NCI-H2107 treated with DMSO at 0.1 percent for 48 hours (cell line): Measurements from ENCODE around the gene ATOH7.
"Not testable (repeated sequence)": the region's sequence is repeated elsewhere in the genome, so short reads cannot be mapped to it uniquely, and the experiment has no call there.

ENCODE experiments used
- DNase-seq: peaks from one replicate; lab custom pipeline; 2025; ENCODE audit not compliant: unreplicated experiment; lab: John Stamatoyannopoulos, UW

ATOH7 gene

DNA sequence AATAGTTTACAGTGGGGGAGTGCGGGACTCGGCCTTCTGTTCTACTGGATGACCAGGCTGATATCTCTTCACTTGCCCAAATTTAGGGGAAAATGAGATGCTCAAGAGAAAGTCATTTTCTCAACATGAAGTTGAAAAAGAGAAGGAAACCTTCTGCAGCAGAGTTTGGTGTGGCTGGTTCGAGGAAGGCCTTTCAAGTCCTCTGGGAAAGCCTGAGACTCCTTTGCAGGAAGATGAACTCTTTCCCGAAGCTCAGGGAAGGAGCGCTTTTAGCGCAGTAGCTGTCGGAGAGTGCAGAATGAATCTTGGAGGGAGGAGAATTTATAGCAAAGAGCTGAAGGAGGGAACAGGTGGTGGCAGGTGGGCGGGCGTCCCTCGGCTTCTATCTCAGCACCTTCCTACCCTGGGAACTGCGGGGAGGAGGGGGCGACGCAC, at the start of gene ATOH7:
ATOH7 (minus strand) TSS at position 297 of the 435 bp plus-strand sequence. CDS start 436 bp downstream, outside the sequence.
- no peak for DNase-seq

DNA sequence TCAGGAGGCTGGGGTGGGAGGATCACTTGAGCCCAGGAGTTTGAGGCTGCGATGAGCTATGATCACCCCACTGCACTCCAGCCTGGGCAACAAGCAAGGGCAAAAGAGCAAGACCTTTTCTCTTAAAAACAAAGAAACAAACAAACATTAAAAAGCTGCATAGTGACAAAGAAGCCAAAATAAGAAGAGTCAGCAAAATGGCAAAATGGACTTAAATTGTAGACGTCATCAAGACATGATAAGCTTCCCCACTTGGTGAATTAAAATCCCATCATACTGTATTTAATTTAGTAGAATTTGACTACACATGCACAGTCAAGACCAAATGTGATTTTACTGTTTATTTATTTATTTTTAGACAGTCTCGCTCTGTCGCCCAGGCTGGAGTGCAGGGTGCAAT, 48.8 kb upstream of the ATOH7 start:
- DNase-seq = no peak

DNA sequence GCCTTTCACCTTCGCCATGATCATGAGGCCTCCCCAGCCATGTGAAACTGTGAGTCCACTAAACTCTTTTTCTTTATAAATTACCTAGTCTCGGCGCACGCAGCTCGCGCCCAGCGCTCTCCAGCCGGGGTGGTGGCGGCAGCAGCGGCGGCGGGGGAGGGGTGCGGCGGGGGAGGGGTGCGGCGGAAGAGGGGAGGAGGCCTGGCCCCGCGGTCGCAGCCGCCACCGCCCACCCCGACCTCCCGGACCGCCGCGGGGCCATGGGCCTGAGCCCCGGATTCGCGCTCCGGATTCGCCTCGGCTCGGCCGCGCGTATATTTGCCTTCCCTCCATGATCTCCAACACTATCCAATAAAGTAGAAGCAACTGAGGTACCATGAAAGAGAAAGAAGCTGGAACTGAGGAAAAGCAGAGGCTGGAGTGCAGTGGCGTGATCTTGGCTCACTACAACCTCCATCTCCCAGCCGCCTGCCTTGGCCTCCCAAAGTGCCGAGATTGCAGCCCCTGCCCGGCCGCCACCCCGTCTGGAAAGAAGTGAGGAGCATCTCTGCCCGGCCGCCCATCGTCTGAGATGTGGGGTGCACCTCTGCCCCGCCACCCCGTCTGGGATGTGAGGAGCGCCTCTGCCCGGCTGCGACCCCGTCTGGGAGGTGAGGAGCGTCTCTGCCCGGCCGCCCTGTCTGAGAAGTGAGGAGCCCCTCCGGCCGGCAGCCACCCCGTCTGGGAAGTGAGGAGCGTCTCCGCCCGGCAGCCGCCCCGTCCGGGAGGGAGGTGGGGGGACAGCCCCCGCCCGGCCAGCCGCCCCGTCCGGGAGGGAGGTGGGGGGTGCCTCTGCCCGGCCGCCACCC, 47.2 kb upstream of the ATOH7 start:
- DNase-seq = not testable (repeated sequence)

DNA sequence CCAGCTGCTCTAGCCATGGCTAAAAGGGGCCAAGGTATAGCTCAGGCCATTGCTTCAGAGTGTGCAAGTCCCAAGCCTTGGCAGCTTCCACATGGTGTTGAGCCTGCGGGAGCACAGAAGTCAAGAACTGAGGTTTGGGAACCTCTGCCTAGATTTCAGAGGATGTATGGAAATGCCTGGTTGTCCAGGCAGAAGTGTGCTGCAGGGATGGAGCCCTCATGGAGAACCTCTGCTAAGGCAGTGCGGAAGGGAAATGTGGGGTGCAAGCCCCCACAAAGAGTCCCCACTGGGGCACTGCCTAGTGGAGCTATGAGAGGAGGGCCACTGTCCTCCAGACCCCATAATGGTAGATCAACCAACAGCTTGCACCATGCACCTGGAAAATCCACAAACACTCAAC, 45.9 kb upstream of the ATOH7 start:
- not testable (repeated sequence) for DNase-seq

DNA sequence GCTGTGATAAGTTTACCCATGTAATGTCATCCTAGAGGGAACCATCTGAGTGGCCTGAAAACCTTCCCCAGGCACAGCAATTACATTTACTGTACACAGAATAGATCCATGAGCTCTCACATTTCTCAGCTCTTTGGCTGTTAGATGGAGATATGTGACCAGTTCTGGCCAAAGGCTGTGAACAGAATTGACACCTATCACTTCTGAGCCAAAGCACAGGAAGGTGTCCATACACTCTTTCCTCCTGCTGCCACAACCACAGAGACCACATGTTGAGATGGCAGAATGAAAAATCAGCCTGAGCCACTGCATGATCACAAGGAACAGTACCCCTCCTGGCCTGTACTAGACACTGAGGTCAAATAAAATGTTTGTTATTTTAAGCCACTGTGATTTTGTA, 44.3 kb upstream of the ATOH7 start:
- DNase-seq = no peak

DNA sequence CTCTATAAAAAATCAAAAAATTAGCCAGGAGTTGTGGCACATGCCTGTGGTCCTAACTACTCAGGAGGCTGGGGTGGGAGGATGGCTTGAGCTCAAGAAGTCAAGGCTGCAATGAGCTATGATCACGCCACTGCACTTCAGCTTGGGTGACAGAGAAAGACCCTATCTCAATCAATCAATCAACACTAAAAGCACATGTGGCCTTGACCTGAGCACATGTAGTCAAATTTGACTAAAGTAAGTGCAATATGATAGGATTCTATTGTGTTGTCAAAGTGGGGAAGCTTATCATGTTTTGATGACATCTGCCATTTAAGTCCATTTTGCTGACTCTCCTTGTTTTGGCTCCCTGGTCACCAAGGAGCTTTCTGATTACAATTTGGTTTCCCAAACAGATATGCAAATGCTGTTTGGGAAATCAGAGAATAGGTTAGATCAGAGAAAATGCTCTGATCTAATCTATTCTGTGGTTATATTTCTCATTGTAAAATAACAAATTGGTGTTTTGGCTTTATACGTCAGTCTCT, 43.8 kb upstream of the ATOH7 start:
- no peak for DNase-seq

DNA sequence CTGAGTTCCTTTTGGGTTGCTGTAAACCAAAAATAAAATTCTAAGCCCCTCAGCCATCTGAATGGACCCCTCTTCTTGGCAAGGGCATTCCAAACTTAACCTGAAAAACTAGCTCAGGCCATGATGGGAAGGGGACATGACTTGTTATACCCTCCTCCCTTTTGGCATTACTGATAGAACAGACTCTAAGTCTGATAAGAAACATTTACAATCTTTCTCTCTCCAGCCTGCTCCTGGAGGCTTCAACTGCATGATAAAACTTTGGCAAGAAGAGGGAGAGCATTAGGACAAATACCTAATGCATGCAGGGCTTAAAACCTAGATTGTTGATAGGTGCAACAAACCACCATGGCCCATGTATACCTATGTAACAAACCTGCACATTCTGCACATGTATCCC, 40.9 kb upstream of the ATOH7 start:
- no peak for DNase-seq

DNA sequence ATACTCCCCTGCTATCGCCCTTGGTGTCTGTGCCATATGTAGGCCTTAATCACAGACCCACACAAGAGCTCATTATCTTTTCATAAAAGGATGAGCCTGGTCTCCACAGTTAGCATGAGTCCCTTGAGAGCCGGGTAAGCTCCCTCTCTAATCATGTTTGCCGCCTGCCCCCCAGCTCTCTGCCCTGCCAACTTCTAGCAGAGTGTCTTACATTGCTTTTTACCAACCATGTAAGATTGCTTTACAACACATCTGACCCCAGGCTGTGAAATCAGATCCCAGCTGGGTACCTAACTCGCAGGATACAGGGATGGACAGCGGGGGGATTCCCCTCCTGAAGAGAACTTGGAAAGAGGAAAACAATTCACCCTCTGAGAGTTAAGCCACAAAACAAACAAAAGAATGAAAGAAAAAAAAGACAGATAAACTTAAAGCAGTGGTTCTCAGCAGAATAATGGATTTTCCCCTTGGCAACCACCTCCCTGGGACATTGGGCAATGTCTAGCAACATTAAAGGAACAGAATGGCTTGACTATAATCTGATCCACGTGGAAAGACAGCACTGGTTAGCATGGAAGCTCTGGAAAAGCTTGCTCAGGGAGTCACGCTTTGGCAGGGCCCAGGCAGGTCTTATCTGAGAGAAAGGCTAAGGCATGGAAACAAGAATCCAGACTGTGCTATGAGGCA, 39.4 kb upstream of the ATOH7 start:
- no peak for DNase-seq

DNA sequence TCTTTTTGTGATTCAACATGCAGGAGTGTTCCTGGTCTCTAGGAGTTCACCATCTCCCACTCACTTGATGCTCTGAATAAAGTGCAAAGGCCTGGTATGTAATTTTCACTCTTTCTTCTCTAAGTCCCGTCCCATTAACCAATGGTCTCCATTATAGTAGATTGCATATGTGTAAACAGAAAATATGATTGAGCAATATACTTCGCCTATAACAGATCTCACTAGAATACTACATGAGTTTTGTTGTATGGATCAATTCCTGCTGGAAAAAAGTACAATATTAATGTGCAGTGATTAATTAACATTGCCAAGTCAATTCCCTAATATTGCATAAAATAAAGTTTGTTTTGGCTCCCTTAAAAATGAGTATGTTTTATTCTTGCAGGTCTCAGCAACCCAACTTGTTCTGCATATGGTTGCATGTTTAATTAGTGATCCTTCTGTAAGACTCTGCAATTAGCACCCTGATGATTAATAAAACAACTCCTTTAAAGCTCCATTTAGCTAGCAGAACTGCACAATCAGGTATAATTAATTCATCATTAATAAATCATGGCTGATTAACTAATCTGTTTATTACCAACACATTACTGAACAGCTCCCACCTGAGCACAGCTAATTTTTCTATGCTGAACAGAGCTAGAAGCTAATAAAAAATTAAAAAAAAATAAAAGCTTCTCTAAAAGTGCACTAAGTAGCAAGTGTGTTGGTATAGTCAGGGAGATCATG, 37.8 kb upstream of the ATOH7 start:
- no peak for DNase-seq

DNA sequence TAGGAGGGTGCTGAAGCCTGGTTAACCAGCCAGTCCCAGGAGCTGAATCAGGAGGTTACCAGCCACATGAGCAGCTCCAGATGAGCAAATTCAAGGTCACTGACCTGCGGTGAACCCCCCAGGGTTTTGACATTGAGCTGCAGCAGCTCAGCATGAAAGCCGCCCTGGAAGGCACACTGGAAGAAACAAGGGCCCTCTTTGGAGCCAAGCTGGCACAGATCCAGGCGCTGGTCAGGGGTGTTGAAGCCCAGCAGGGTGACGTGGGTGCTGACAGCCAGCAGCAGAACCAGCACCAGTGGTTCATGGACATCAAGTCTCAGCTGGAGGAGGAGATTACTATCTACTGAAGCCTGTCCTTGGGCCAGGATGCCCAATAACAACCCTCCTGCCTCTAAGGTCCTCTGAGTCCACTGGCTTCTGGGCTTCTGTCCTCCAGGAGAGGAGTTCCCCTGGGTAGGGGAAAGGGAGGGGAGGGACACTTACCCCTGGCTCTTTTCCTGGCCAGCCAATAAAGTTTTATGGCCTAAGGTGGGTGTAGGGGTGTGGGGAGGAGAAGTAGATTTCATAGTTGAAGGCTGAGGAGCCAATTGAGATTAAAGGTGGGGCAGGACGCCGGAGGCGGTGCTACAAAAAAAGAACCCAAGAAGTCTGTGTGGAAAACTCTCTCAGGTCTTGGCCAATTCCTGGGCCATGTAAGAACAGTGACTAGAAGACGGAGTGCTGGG, 29.4 kb upstream of the ATOH7 start:
- DNase-seq = peak; percentile 21

DNA sequence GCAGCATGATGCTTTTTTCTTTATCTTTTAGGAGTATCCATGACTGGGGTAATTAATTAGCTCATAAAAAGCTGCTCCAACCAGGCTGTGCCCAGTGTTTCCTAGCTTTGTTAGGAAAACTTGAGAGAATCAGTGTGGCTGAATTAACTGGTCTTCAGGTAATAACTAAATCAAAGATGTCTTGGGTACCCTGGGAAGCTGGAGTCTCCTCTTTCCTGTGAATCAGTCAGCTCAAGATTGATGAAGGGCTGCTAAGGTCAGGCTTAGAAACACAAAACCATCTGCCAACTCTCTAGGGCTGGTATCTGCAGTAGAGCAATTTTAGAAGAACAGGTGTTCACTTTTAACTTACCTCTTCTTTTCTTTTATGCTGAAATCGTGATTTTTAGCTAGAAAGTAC, 21.4 kb upstream of the ATOH7 start:
- DNase-seq = no peak

DNA sequence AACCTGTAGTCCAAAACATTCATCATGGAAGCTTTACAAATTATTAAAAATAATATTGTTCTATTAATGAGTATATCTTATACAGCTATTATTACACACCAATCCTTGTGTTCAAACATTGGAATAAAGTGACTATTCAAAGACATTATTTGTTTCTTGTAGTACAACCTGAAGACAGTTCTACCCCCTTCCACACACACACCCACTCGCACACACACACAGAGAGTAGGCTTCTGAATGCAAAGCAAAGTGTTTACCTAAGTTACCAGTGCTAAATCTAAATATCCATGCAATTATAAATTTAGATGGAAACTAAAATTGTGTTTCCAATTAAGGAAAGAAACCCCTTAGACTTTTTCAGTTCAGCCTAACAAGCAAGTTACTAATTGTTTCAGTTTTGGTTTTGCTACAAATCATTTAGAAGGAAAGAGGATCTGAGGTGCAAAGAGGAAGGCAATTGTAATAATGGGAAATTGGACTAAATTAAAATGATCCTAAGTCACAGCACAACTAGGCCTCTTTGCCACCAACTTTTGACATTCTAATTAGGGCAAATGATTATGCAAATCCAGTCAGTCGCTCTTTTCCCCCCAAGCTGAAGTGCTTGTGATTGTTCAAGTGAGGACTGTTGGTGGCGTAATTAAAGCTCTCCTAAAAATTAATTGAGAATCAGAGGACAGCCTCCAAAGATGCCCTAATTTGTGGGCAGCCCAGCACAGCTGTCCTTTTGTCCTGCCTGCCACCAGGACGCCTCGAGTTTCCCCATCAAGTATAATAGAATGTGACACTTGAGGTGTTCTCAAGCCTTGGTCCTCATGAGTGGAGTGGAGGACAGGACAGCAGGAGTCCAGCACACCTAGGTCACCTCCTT, 19.9 kb upstream of the ATOH7 start:
- DNase-seq = peak; percentile 4

DNA sequence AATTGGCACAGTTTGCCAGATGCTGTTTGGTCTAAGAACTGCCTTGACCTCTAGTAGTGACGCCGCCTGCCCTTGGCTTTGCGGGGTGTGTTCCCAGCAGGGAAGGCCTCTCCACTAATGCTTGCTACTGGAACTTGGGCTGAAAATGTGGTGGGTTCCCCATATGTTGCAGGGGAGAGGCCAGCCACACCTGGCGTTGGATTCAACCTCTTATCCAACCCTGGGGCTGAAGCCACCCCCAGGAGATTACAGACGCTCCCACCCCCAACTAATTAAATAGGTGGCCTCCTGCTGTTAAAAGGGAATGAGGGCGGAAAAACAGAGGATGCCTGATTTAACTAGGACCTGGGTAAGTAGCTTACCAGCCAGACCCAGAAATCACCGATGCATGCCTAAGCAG, 19.2 kb upstream of the ATOH7 start:
- DNase-seq = no peak

DNA sequence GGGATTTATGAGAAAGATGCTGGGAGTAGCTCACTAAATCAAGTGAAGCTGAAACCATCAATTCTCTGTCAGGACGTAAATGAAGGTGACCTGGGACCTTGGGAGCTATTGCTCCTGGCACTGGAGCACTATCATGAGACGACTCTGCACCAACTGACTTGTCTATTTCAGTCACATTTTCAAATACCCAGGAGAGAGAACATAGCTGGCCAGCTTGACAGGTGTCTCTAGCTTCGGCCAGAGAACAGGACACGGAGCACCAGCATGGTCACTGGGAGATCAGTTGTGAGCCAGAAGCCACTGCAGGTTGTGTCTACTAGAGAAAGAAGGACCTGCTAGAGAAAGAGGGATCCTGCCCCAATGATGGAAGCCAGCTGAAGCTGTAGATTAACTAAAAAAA, 17.4 kb upstream of the ATOH7 start:
- no peak for DNase-seq

DNA sequence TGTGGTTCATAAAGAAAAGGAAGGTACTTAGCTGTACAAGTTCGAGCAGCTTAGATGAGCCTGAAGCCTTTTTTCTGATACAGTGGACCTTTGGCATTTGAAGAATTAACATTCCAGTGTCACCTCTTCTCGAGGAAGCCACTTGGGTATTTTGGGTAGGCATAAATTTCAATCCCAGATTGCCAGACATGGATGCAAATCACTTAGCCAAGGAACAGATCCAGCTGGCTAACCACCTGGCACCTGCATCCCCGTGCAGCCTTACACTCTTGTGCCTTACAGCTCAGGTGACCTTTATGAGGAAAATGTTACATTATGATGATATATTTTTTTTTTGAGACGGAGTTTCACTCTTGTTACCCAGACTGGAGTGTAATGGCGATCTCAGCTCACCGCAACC, 16.0 kb upstream of the ATOH7 start:
- DNase-seq = no peak

DNA sequence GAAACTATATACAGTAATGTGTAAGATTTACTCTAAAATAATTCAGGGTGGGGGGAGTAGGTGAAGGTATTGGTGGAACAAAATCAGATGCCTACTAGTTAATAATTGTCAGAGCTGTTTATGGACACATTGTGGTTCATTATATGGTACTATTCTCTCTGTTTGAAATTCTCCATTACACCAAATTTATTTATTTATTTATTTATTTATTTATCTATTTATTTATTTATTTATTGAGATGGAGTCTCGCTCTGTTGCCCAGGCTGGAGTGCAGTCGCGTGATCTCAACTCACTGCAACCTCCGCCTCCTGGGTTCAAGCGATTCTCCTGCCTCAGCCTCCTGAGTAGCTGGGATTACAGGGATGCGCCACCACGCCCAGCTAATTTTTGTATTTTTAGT, 14.5 kb upstream of the ATOH7 start:
- not testable (repeated sequence) for DNase-seq

DNA sequence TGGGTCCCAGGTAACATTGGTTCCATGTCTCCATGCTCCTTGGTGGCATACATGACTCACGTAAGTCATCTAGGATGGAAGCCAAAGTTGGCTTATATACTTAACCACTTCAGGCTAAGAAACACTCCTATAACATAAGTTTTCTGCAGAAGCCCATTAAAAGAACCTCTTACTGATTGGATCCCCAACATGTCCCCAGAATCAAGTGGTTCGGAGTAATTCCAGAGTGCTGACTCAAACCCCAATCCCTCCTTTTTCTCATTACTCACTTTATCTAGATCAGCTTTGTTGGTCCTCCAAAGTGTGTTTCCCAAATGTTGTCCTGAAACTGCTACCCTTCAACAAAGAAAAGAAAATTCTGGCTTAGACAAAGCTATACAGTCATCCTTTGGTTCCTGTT, 10.1 kb upstream of the ATOH7 start:
- DNase-seq = no peak

DNA sequence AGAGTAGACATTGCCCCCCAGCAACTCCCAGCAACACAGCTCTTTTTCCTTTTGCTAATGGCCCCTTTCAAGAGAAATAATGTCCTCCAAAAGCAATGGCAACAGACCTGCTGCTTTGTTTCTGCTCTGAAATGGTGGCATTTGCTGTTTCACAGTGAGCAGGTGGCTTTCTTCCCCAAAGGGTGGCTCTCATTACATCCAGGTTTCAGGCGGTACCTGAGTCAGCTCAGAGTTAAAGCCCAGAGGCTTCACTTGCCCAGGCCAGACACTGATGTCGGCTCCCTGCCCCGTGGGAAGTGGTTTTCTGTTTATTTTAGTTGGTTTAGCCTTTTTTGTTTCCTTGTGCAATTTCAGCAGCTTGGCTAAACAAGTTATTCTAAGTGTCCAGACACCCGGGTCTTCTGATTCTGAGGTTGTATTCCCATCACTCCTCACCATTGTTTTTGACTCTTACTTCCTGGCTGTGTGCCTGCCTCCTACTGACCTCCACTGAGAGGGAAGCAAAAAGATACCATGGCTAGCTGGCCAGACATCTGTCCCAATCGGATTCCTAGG, 7.8 kb upstream of the ATOH7 start:
- peak; percentile 23 for DNase-seq

DNA sequence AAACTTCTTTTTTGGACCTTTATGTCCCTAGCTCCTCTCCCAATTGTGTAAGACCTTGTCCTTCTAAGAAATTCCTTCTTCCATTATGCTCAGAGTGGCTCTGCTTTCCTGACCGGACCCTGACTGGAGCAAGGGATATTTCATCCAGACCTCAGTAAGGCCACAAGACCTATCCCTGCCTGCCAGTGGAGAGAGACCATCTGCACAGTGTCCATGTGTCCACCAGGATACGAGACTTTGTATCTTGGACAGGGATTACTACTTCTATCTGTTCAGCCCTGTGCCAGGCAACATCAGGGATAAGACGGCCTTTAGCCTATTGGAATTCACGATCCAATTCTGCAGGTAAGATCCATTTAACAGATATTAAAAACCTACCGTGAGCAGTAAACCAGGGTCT, 7.2 kb upstream of the ATOH7 start:
- DNase-seq = no peak

DNA sequence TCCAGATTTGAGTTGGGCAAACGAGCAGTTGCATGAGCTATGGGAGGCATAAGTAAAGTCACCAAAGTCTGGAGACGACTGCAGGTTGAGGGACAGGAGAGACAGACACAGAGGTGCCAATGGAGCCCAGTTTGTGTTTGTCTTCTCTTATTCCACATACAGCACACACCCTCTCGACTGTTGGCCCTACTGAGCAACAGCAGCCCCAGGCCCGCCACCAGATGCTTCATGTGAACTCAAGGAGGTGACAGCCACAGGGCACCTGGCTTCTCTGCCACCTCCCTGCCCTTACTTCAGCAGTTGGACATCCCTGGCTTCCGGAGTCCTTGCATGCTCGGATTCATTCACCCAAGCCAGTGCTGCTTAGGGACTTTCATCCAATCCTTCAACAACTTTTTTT, 6.5 kb upstream of the ATOH7 start:
- no peak for DNase-seq
